Karpas-422 (cell line): ENCODE results near the gene RAD50. TPM values are rescaled to one million over a fixed set of nuclear protein-coding genes. Genes with fewer than 3 reads are reported as not detected.

Source experiments
- DNase-seq: peaks from one replicate; pipeline ENCODE4 v3.0.0-alpha.2; 2015
- H2AFZ ChIP-seq: fragments of 200-600 bp; sonication (generic); 2 replicates; pipeline ENCODE4 v1.6.1; 2014; ENCODE audit warnings: antibody characterized with exemption, low read length, mixed read lengths
- H3K27ac ChIP-seq: fragments of 200-600 bp; sonication (generic); 2 replicates; pipeline ENCODE4 v1.5.1; 2014; ENCODE audit warnings: mild to moderate bottlenecking, low read length, moderate library complexity
- H3K27me3 ChIP-seq: fragments of 200-600 bp; sonication (generic); 2 replicates; pipeline ENCODE4 v1.6.1; 2014; ENCODE audit warnings: low read length, mixed read lengths
- H3K36me3 ChIP-seq: fragments of 200-600 bp; sonication (generic); 2 replicates; pipeline ENCODE4 v1.6.1; 2014; ENCODE audit warnings: low read length, mixed read lengths; ENCODE audit not compliant: insufficient read depth
- H3K4me1 ChIP-seq: fragments of 200-600 bp; sonication (generic); 2 replicates; pipeline ENCODE4 v1.6.1; 2014; ENCODE audit warnings: mild to moderate bottlenecking, low read length, mixed read lengths
- H3K4me2 ChIP-seq: fragments of 200-600 bp; sonication (generic); 2 replicates; pipeline ENCODE4 v1.6.1; 2014; ENCODE audit warnings: low read length, low read depth, mild to moderate bottlenecking; ENCODE audit not compliant: poor library complexity, severe bottlenecking
- H3K4me3 ChIP-seq: fragments of 200-600 bp; sonication (generic); 2 replicates; pipeline ENCODE4 v1.5.1; 2014; ENCODE audit warnings: mild to moderate bottlenecking, antibody characterized with exemption, low read length, mixed read lengths
- H3K79me2 ChIP-seq: fragments of 200-600 bp; sonication (generic); 2 replicates; pipeline ENCODE4 v1.6.1; 2014; ENCODE audit warnings: mild to moderate bottlenecking, low read length, mixed read lengths
- H3K9ac ChIP-seq: fragments of 200-600 bp; sonication (generic); 2 replicates; pipeline ENCODE4 v1.6.0; 2014; ENCODE audit warnings: low read length
- H3K9me2 ChIP-seq: fragments of 200-600 bp; sonication (generic), shearing (Covaris generic); replicated peaks from 2 replicates; pipeline ENCODE4 v1.6.0; 2014; ENCODE audit warnings: mild to moderate bottlenecking, low read length, moderate library complexity; ENCODE audit not compliant: insufficient read depth
- H3K9me3 ChIP-seq: fragments of 300-700, 200-600 bp; sonication (generic); 2 replicates; pipeline ENCODE4 v1.6.1; 2014; ENCODE audit warnings: low read length, mixed read lengths
- H4K20me1 ChIP-seq: fragments of 200-600 bp; sonication (generic); 2 replicates; pipeline ENCODE4 v1.6.1; 2014; ENCODE audit warnings: mild to moderate bottlenecking, antibody characterized with exemption, low read length, low read depth; ENCODE audit not compliant: insufficient read depth
- total RNA-seq: library from RNA; depleted of rRNA; stranded (reverse); fragments of >200 nt; shearing (Covaris generic); gene quantifications from 2 replicates; pipeline ENCODE4 v1.2.3, GENCODE V29; 2014; ENCODE audit warnings: low replicate concordance

Gene RAD50
- total RNA-seq, 1 experiment from 2014 or later = 72.6 TPM

GRCh38 chr5:132668706-132669454, 112.1 kb downstream of the RAD50 start:
- no peak for DNase-seq
- H3K27me3 ChIP-seq = no peaks in the 10 kb centered on the region
- H3K4me2 ChIP-seq = no peak overlapping the region
- no peaks in the 10 kb centered on the region for H3K79me2 ChIP-seq
- no peak overlapping the region for H3K27ac ChIP-seq
- no peaks in the 10 kb centered on the region for H3K9me3 ChIP-seq
- H2AFZ ChIP-seq = no peak overlapping the region
- H3K4me3 ChIP-seq = no peak overlapping the region
- H3K9me2 ChIP-seq = no peaks in the 10 kb centered on the region
- no peaks in the 10 kb centered on the region for H3K36me3 ChIP-seq
- peaks cover 5% of the 10 kb centered on the region for H3K4me1 ChIP-seq
- H3K9ac ChIP-seq = no peak overlapping the region
- H4K20me1 ChIP-seq = no peaks in the 10 kb centered on the region

- Histone ChIP-seq H3K9me2 (no peaks in the 10 kb centered on the region), H4K20me1 (no peaks in the 10 kb centered on the region), H3K36me3 (no peaks in the 10 kb centered on the region), H3K9me3 (no peaks in the 10 kb centered on the region), H3K4me1 (peaks cover 5% of the 10 kb centered on the region), H2AFZ (no peak overlapping the region), H3K9ac (no peak overlapping the region), H3K27ac (no peak overlapping the region), H3K79me2 (no peaks in the 10 kb centered on the region), H3K4me3 (no peak overlapping the region), H3K4me2 (no peak overlapping the region), H3K27me3 (no peaks in the 10 kb centered on the region)
- no peak for DNase-seq
Measured at GRCh38 chr5:132669455-132669820, 112.7 kb downstream of the RAD50 start.

- H2AFZ ChIP-seq = no peak overlapping the region
- no peaks in the 10 kb centered on the region for H3K27me3 ChIP-seq
- H3K4me2 ChIP-seq = no peak overlapping the region
- H3K4me3 ChIP-seq = no peak overlapping the region
- no peaks in the 10 kb centered on the region for H3K9me2 ChIP-seq
- no peaks in the 10 kb centered on the region for H4K20me1 ChIP-seq
- H3K27ac ChIP-seq = no peak overlapping the region
- DNase-seq = no peak
- H3K79me2 ChIP-seq = no peaks in the 10 kb centered on the region
- H3K9ac ChIP-seq = no peak overlapping the region
- H3K4me1 ChIP-seq = peaks cover 5% of the 10 kb centered on the region
- H3K9me3 ChIP-seq = no peaks in the 10 kb centered on the region
- no peaks in the 10 kb centered on the region for H3K36me3 ChIP-seq
Measured at GRCh38 chr5:132669966-132670882, 113.4 kb downstream of the RAD50 start.

- no peaks in the 10 kb centered on the region for H3K27me3 ChIP-seq
- no peak overlapping the region for H2AFZ ChIP-seq
- no peak overlapping the region for H3K27ac ChIP-seq
- peaks cover 5% of the 10 kb centered on the region for H3K4me1 ChIP-seq
- no peak overlapping the region for H3K4me3 ChIP-seq
- no peak overlapping the region for H3K4me2 ChIP-seq
- H3K79me2 ChIP-seq = no peaks in the 10 kb centered on the region
- H3K36me3 ChIP-seq = no peaks in the 10 kb centered on the region
- no peaks in the 10 kb centered on the region for H3K9me2 ChIP-seq
- H3K9me3 ChIP-seq = no peaks in the 10 kb centered on the region
- DNase-seq = no peak
- H4K20me1 ChIP-seq = no peaks in the 10 kb centered on the region
- H3K9ac ChIP-seq = no peak overlapping the region
Measured at GRCh38 chr5:132671000-132671399, 114.2 kb downstream of the RAD50 start.

- no peaks in the 10 kb centered on the region for H4K20me1 ChIP-seq
- H3K9me3 ChIP-seq = no peaks in the 10 kb centered on the region
- no peak overlapping the region for H3K4me3 ChIP-seq
- DNase-seq = no peak
- H3K79me2 ChIP-seq = no peaks in the 10 kb centered on the region
- H3K27me3 ChIP-seq = no peaks in the 10 kb centered on the region
- H3K4me1 ChIP-seq = peaks cover 5% of the 10 kb centered on the region
- H2AFZ ChIP-seq = no peak overlapping the region
- H3K4me2 ChIP-seq = no peak overlapping the region
- no peaks in the 10 kb centered on the region for H3K9me2 ChIP-seq
- H3K9ac ChIP-seq = no peak overlapping the region
- H3K36me3 ChIP-seq = no peaks in the 10 kb centered on the region
- no peak overlapping the region for H3K27ac ChIP-seq
Measured at GRCh38 chr5:132673488-132673887, 116.7 kb downstream of the RAD50 start.

GRCh38 chr5:132673939-132674630, 117.3 kb downstream of the RAD50 start, which contains the start of gene IL4:
Gene IL4 (plus strand): TSS chr5:132673989. CDS start chr5:132674051, 62 bp downstream.
- H3K4me2 ChIP-seq = no peak within 1 kb of the TSS

GRCh38 chr5:132674671-132675506, 118.1 kb downstream of the RAD50 start:
- no peak overlapping the region for H3K27ac ChIP-seq
- no peaks in the 10 kb centered on the region for H3K79me2 ChIP-seq
- H2AFZ ChIP-seq = no peak overlapping the region
- H3K36me3 ChIP-seq = no peaks in the 10 kb centered on the region
- no peaks in the 10 kb centered on the region for H3K27me3 ChIP-seq
- no peak overlapping the region for H3K4me3 ChIP-seq
- H3K9ac ChIP-seq = no peak overlapping the region
- DNase-seq = no peak
- no peaks in the 10 kb centered on the region for H3K9me2 ChIP-seq
- peaks cover 5% of the 10 kb centered on the region for H3K4me1 ChIP-seq
- H4K20me1 ChIP-seq = no peaks in the 10 kb centered on the region
- H3K9me3 ChIP-seq = no peaks in the 10 kb centered on the region
- H3K4me2 ChIP-seq = no peak overlapping the region

More at GRCh38 chr5:132673939-132674630, 117.3 kb downstream of the RAD50 start, which contains the start of gene IL4:
- DNase-seq = no peak
- Histone ChIP-seq H3K79me2 (no peaks in the 10 kb centered on the region), H4K20me1 (no peaks in the 10 kb centered on the region), H3K4me1 (peaks cover 5% of the 10 kb centered on the region), H3K9me2 (no peaks in the 10 kb centered on the region), H3K27ac (no peak within 1 kb of the TSS), H3K9me3 (no peaks in the 10 kb centered on the region), H3K36me3 (no peaks in the 10 kb centered on the region), H2AFZ (no peak within 1 kb of the TSS), H3K27me3 (no peaks in the 10 kb centered on the region), H3K9ac (no peak within 1 kb of the TSS), H3K4me3 (no peak within 1 kb of the TSS)
